H9 (cell line): ENCODE measurements around the gene RPL18. TPM values are rescaled to one million over a fixed set of nuclear protein-coding genes. Genes with fewer than 3 reads are reported as not detected.
A peak's percentile ranks its signal among the peaks of the same experiment; 100 is the strongest.

Experiments
- DNase-seq: peaks from one replicate; pipeline ENCODE4 v3.0.0-alpha.2; 2017
- H2AFZ ChIP-seq: one replicate; pipeline ENCODE4 v1.6.1; 2013; ENCODE audit warnings: mild to moderate bottlenecking, low read length, control low read depth, moderate library complexity
- H2AK5ac ChIP-seq: 2 replicates; pipeline ENCODE4 v1.6.1; 2013; ENCODE audit warnings: low read length, control low read depth, mixed read lengths; ENCODE audit not compliant: insufficient read length
- H2BK120ac ChIP-seq: one replicate; pipeline ENCODE4 v1.6.1; 2013; ENCODE audit warnings: low read depth, mild to moderate bottlenecking, low read length, control low read depth, inconsistent platforms; ENCODE audit not compliant: poor library complexity, severe bottlenecking
- H2BK12ac ChIP-seq: 2 replicates; pipeline ENCODE4 v1.6.1; 2013; ENCODE audit warnings: low read length, control low read depth, mixed read lengths, low read depth; ENCODE audit not compliant: insufficient read length
- H2BK15ac ChIP-seq: 2 replicates; pipeline ENCODE4 v1.6.1; 2013; ENCODE audit warnings: low read depth, low read length, control low read depth
- H2BK20ac ChIP-seq: one replicate; pipeline ENCODE4 v1.6.1; 2013; ENCODE audit warnings: low read depth, mild to moderate bottlenecking, low read length, control low read depth, inconsistent platforms; ENCODE audit not compliant: poor library complexity, severe bottlenecking
- H2BK5ac ChIP-seq: 2 replicates; pipeline ENCODE4 v1.6.1; 2013; ENCODE audit warnings: low read length, control low read depth, mixed read lengths; ENCODE audit not compliant: insufficient read length
- H3K14ac ChIP-seq: 2 replicates; pipeline ENCODE4 v1.6.1; 2013; ENCODE audit warnings: low read length, control low read depth; ENCODE audit not compliant: insufficient read depth
- H3K18ac ChIP-seq: 2 replicates; pipeline ENCODE4 v1.6.1; 2013; ENCODE audit warnings: low read depth, mild to moderate bottlenecking, mixed read lengths, low read length, control low read depth; ENCODE audit not compliant: insufficient read length
- H3K23ac ChIP-seq: 2 replicates; pipeline ENCODE4 v1.6.1; 2013; ENCODE audit warnings: low read length, control low read depth, mixed read lengths, low read depth; ENCODE audit not compliant: insufficient read length
- H3K23me2 ChIP-seq: 2 replicates; pipeline ENCODE4 v1.6.1; 2013; ENCODE audit warnings: low read depth, mild to moderate bottlenecking, mixed read lengths, low read length, control low read depth; ENCODE audit not compliant: insufficient read length, poor library complexity, severe bottlenecking
- H3K27ac ChIP-seq: 2 replicates; pipeline ENCODE4 v1.5.1; 2013; ENCODE audit warnings: low read length, control low read depth, mixed read lengths, low read depth; ENCODE audit not compliant: insufficient read length
- H3K27me3 ChIP-seq: 2 replicates; pipeline ENCODE4 v1.6.1; 2013; ENCODE audit warnings: low read length, control low read depth, inconsistent platforms; ENCODE audit not compliant: insufficient read depth
- H3K4ac ChIP-seq: 2 replicates; pipeline ENCODE4 v1.6.1; 2013; ENCODE audit warnings: low read depth, mild to moderate bottlenecking, control low read depth, inconsistent platforms, low read length, moderate library complexity
- H3K4me1 ChIP-seq: 2 replicates; pipeline ENCODE4 v1.6.1; 2013; ENCODE audit warnings: low read length, control low read depth, inconsistent platforms; ENCODE audit not compliant: insufficient read depth
- H3K4me2 ChIP-seq: 2 replicates; pipeline ENCODE4 v1.6.1; 2013; ENCODE audit warnings: low read length, control low read depth, mixed read lengths; ENCODE audit not compliant: insufficient read length, insufficient read depth
- H3K56ac ChIP-seq: 2 replicates; pipeline ENCODE4 v1.6.1; 2013; ENCODE audit warnings: low read depth, mild to moderate bottlenecking, mixed read lengths, low read length, control low read depth; ENCODE audit not compliant: insufficient read length
- H3K79me1 ChIP-seq: 2 replicates; pipeline ENCODE4 v1.6.1; 2013; ENCODE audit warnings: low read depth, mild to moderate bottlenecking, moderate library complexity, low read length, control low read depth, inconsistent platforms; ENCODE audit not compliant: insufficient read depth, poor library complexity, severe bottlenecking
- H3K79me2 ChIP-seq: 2 replicates; pipeline ENCODE4 v1.6.1; 2013; ENCODE audit warnings: low read length, control low read depth, inconsistent platforms; ENCODE audit not compliant: insufficient read depth
- H3K9ac ChIP-seq: 2 replicates; pipeline ENCODE4 v1.6.1; 2013; ENCODE audit warnings: low read length, control low read depth, mixed read lengths; ENCODE audit not compliant: insufficient read length; ENCODE audit errors: extremely low read depth
- H3K9me3 ChIP-seq: one replicate; pipeline ENCODE4 v1.6.1; 2013; ENCODE audit warnings: low read depth, low read length, inconsistent platforms; ENCODE audit not compliant: control insufficient read depth
- H3T11ph ChIP-seq: one replicate; pipeline ENCODE4 v1.6.1; 2013; ENCODE audit warnings: mild to moderate bottlenecking, low read length, control low read depth, inconsistent platforms
- H4K20me1 ChIP-seq: one replicate; pipeline ENCODE4 v1.6.1; 2013; ENCODE audit not compliant: control insufficient read depth, insufficient read length, insufficient read depth
- H4K5ac ChIP-seq: 2 replicates; pipeline ENCODE4 v1.6.1; 2013; ENCODE audit warnings: low read depth, mild to moderate bottlenecking, mixed read lengths, low read length, control low read depth; ENCODE audit not compliant: insufficient read length
- H4K8ac ChIP-seq: replicated peaks from 2 replicates; pipeline ENCODE4 v1.6.1; 2013; ENCODE audit warnings: low read length, control low read depth, mixed read lengths, low read depth; ENCODE audit not compliant: insufficient read length
- H4K91ac ChIP-seq: 2 replicates; pipeline ENCODE4 v1.6.1; 2013; ENCODE audit warnings: low read depth, mild to moderate bottlenecking, moderate library complexity, mixed read lengths, low read length, control low read depth; ENCODE audit not compliant: insufficient read length
- H3K27ac Mint-ChIP-seq, 3 experiments: 2 replicates in 2 of 3; 3 replicates in 1 of 3; pipeline ENCODE4 v1.8.0; 2020 to 2021; ENCODE audit warnings: mixed read lengths in 3 of 3, mild to moderate bottlenecking in 1 of 3, moderate library complexity in 1 of 3
- H3K27me3 Mint-ChIP-seq: 2 replicates; pipeline ENCODE4 v1.8.0; 2021; ENCODE audit warnings: low read depth, mild to moderate bottlenecking, moderate library complexity, mixed read lengths
- H3K36me3 Mint-ChIP-seq, 3 experiments: 2 replicates in 2 of 3; 3 replicates in 1 of 3; pipeline ENCODE4 v1.8.0; 2020 to 2021; ENCODE audit warnings: low read depth in 3 of 3, mixed read lengths in 3 of 3; ENCODE audit not compliant: insufficient read depth in 1 of 3
- H3K4me1 Mint-ChIP-seq, 2 experiments: 2 replicates each; pipeline ENCODE4 v1.8.0; 2020; ENCODE audit warnings: mixed read lengths in 2 of 2
- H3K4me3 Mint-ChIP-seq, 2 experiments: 2 replicates in 1 of 2; 3 replicates in 1 of 2; pipeline ENCODE4 v1.8.0; 2020 to 2021; ENCODE audit warnings: mild to moderate bottlenecking in 2 of 2, mixed read lengths in 2 of 2, moderate library complexity in 1 of 2
- H3K9me3 Mint-ChIP-seq, 2 experiments: 2 replicates in 1 of 2; 3 replicates in 1 of 2; pipeline ENCODE4 v1.8.0; 2020; ENCODE audit warnings: mild to moderate bottlenecking in 2 of 2, mixed read lengths in 2 of 2, moderate library complexity in 1 of 2
- WGBS: extraction: QIAGEN DNeasy Blood & Tissue Kit; methylation state at CpG from one replicate; pipeline ENCODE4 v1.1.7; 2013; ENCODE audit warnings: missing lambda C conversion rate, low lambda C conversion rate, mixed read lengths; ENCODE audit not compliant: insufficient read length; ENCODE audit errors: extremely low coverage; 5-methylcytosine and 5-hydroxymethylcytosine counted together
- total RNA-seq: library from RNA; stranded (reverse); gene quantifications from 2 replicates; pipeline ENCODE4 v1.2.1, GENCODE V29; 2021
- TF ChIP-seq, protein P1 (sequence below): fragments of 200-600 bp; sonication (generic); conservative IDR thresholded peaks from 3 replicates; pipeline ENCODE4 v1.8.0; 2021; ENCODE audit warnings: antibody characterized with exemption, mild to moderate bottlenecking

RPL18 gene
- total RNA-seq, 1 experiment from 2014 or later = 1,855 TPM

GRCh38 chr19:48627865-48628314 is 8.9 kb upstream of the RPL18 start:
- H3K14ac ChIP-seq = no peak overlapping the region
- H3K79me1 ChIP-seq = no peaks in the 10 kb centered on the region
- no peak overlapping the region for H3K23ac ChIP-seq
- H4K8ac ChIP-seq = no peak overlapping the region
- H2BK20ac ChIP-seq = no peak overlapping the region
- no peak overlapping the region for H3K4ac ChIP-seq
- no peaks in the 10 kb centered on the region for H3K27me3 ChIP-seq
- no peak overlapping the region for H4K5ac ChIP-seq
- peaks cover 19% of the 10 kb centered on the region for H3K23me2 ChIP-seq
- Mint-ChIP-seq H3K27me3 (no peaks in the 10 kb centered on the region), H3K9me3 (no peaks in the 10 kb centered on the region; a peak in 1 of 5 replicates), H3K27ac (no peak overlapping the region; a peak in 1 of 7 replicates), H3K4me3 (no peak overlapping the region), H3K36me3 (peaks cover 5 to 26% (median 19%) of the 10 kb centered on the region in 3 experiments), H3K4me1 (peaks cover 34 to 45% of the 10 kb centered on the region in 2 experiments)
- no peak overlapping the region for H3K56ac ChIP-seq
- no peak overlapping the region for H2AFZ ChIP-seq
- H3K4me2 ChIP-seq = no peak overlapping the region
- no peak overlapping the region for H3T11ph ChIP-seq
- H3K27ac ChIP-seq = no peak overlapping the region
- no peak overlapping the region for H3K9ac ChIP-seq
- peaks cover 4% of the 10 kb centered on the region; the same call in 1 of the 2 replicates for H3K79me2 ChIP-seq
- no CpG with 5 or more reads among the region's 17 CpGs for WGBS
- H2BK120ac ChIP-seq = no peak overlapping the region
- H2BK12ac ChIP-seq = no peak overlapping the region
- H3K9me3 ChIP-seq = no peaks in the 10 kb centered on the region
- DNase-seq = peak; percentile 28
- H3K4me1 ChIP-seq = peaks cover 5% of the 10 kb centered on the region; the same call in 1 of the 2 replicates
- no peak overlapping the region for H2BK5ac ChIP-seq
- H2AK5ac ChIP-seq = no peak overlapping the region
- no peak overlapping the region for H2BK15ac ChIP-seq
- no peak overlapping the region for H4K91ac ChIP-seq
- TF ChIP-seq, protein P1, sequence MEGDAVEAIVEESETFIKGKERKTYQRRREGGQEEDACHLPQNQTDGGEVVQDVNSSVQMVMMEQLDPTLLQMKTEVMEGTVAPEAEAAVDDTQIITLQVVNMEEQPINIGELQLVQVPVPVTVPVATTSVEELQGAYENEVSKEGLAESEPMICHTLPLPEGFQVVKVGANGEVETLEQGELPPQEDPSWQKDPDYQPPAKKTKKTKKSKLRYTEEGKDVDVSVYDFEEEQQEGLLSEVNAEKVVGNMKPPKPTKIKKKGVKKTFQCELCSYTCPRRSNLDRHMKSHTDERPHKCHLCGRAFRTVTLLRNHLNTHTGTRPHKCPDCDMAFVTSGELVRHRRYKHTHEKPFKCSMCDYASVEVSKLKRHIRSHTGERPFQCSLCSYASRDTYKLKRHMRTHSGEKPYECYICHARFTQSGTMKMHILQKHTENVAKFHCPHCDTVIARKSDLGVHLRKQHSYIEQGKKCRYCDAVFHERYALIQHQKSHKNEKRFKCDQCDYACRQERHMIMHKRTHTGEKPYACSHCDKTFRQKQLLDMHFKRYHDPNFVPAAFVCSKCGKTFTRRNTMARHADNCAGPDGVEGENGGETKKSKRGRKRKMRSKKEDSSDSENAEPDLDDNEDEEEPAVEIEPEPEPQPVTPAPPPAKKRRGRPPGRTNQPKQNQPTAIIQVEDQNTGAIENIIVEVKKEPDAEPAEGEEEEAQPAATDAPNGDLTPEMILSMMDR = no peak
- H3K18ac ChIP-seq = no peak overlapping the region
- no peaks in the 10 kb centered on the region for H4K20me1 ChIP-seq
